Measurements from ENCODE around the gene ARHGAP44. TPM values are rescaled to one million over a fixed set of nuclear protein-coding genes. Genes with fewer than 3 reads are reported as not detected.

The ARHGAP44 gene
- total and polyA plus RNA-seq, 12 donors = 4.0 to 10.6 (median 8.4) TPM

DNA sequence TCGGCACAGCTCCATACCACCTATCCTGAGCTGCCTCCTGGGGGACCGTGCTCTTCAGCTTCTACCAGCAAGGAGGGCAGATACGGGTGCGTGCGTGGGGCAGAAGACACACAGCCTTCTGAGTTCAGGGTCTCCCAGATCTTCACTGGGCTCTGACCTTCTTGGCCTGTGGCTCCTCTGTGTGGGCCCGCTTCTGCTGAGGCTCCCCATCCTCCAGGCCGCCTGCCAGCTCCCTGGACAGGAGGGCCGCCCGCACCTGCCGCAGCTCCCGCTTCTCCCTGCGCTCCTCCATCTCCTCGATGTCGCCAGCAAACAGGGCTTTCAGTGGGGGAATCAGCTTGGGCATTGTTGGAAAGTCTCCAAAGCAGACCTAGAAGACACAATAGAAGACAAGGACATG, 203.4 kb downstream of the ARHGAP44 start:
- intact Hi-C loops (cut with DNase I) = loop anchor here in 2 of 10 donors (10.0 kb wide), 2 partner anchors 238 to 808 kb away; no protein-coding TSS in a partner anchor
- TF ChIP-seq, protein P1, sequence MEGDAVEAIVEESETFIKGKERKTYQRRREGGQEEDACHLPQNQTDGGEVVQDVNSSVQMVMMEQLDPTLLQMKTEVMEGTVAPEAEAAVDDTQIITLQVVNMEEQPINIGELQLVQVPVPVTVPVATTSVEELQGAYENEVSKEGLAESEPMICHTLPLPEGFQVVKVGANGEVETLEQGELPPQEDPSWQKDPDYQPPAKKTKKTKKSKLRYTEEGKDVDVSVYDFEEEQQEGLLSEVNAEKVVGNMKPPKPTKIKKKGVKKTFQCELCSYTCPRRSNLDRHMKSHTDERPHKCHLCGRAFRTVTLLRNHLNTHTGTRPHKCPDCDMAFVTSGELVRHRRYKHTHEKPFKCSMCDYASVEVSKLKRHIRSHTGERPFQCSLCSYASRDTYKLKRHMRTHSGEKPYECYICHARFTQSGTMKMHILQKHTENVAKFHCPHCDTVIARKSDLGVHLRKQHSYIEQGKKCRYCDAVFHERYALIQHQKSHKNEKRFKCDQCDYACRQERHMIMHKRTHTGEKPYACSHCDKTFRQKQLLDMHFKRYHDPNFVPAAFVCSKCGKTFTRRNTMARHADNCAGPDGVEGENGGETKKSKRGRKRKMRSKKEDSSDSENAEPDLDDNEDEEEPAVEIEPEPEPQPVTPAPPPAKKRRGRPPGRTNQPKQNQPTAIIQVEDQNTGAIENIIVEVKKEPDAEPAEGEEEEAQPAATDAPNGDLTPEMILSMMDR (IDR thresholded peaks at IDR 0.05) = no peak
- WGBS, 2 donors = 94 to 95% methylated on average over 14 of the region's 14 CpGs

DNA sequence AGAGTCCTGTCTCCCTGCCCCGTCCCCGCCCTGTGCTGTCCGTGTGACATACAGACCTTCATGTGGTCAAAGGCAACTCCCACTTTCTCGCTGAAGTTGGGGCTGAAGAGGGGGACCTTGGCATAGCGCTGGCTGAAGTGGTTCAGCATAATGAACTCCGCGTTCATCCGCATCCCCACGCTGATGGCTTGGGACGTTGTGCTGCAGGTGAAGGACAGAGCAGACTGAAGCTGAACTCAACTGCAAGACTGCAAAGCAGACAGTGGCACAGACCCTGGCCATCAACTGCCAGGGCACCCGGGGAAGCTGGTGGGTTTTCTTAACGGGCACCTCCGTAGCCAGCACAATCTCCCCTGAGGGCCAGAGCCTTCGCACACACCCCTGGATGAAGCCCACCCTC, 204.3 kb downstream of the ARHGAP44 start:
- WGBS, 2 donors = 93 to 94% methylated on average over 14 of the region's 14 CpGs
- Histone ChIP-seq H3K4me3 (no peak overlapping the region), H3K4me1 (peaks cover 0 to 18% (median 9%) of the 10 kb centered on the region in 9 donors), H3K36me3 (peaks cover 0 to 90% (median 70%) of the 10 kb centered on the region in 9 donors), H3K27me3 (no peaks in the 10 kb centered on the region), H3K27ac (no peak overlapping the region), H3K9me3 (no peaks in the 10 kb centered on the region)
- intact Hi-C loops (cut with DNase I) = loop anchor here in 2 of 10 donors (10.0 kb wide), 2 partner anchors 239 to 809 kb away; no protein-coding TSS in a partner anchor
- no peak for DNase-seq
- ATAC-seq = no peak
- TF ChIP-seq, protein P1 (IDR thresholded peaks at IDR 0.05) = no peak

More for the DNA sequence above, 203.4 kb downstream of the ARHGAP44 start:
- ATAC-seq = no peak
- no peak overlapping the region for H3K4me3 ChIP-seq
- peaks cover 0 to 81% (median 60%) of the 10 kb centered on the region in 9 donors for H3K36me3 ChIP-seq
- no peak overlapping the region for H3K27ac ChIP-seq
- peaks cover 0 to 26% (median 9%) of the 10 kb centered on the region in 9 donors for H3K4me1 ChIP-seq
- no peaks in the 10 kb centered on the region for H3K9me3 ChIP-seq
- no peak for DNase-seq
- no peaks in the 10 kb centered on the region for H3K27me3 ChIP-seq

DNA sequence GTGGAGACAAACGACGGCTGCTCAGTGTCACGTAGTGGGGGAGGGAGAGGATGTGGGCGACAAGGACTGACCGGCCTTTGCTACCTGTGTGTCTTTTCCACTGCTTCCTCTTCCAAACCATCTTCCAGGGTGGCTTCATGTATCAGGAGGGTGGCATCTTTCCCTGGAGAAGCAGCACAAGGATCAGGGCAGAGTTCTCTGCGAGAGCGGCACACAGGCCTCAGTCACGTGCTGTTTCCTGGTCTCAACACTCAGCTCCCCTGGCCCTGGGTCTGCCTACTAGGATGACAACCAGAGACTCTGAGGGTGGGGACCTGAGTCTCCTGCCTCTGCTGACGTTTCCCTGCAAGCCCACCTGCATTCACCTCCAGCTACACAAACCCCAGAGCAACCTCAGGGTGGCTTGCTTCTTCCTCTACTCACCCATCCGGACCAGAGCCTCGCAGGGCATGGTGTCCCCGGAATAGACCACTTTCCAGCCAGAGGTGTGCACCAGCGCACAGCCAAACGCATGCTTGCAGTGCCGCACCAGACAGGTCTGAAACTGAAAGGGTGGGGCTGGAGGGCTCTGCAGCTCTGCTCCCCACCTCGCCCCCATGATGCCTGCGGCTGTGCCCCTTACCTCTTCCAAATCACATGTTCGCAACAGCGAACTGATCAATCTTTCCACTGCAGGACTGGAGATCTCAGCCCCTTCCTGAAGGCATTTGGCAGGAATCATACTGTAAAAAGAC, 205.2 kb downstream of the ARHGAP44 start:
- H3K27me3 ChIP-seq = no peaks in the 10 kb centered on the region
- peaks cover 0 to 12% (median 5%) of the 10 kb centered on the region in 9 donors for H3K4me1 ChIP-seq
- intact Hi-C loops (cut with DNase I) = loop anchor here in 2 of 10 donors (10.0 kb wide), 2 partner anchors 240 to 810 kb away; no protein-coding TSS in a partner anchor
- TF ChIP-seq, protein P1 (IDR thresholded peaks at IDR 0.05) = no peak
- H3K36me3 ChIP-seq = peaks cover 0 to 99% (median 76%) of the 10 kb centered on the region in 9 donors
- WGBS, 2 donors = 87 to 89% methylated on average over 19 of the region's 19 CpGs
- DNase-seq = no peak
- H3K9me3 ChIP-seq = no peaks in the 10 kb centered on the region
- no peak overlapping the region for H3K4me3 ChIP-seq
- no peak overlapping the region for H3K27ac ChIP-seq
- ATAC-seq = no peak

DNA sequence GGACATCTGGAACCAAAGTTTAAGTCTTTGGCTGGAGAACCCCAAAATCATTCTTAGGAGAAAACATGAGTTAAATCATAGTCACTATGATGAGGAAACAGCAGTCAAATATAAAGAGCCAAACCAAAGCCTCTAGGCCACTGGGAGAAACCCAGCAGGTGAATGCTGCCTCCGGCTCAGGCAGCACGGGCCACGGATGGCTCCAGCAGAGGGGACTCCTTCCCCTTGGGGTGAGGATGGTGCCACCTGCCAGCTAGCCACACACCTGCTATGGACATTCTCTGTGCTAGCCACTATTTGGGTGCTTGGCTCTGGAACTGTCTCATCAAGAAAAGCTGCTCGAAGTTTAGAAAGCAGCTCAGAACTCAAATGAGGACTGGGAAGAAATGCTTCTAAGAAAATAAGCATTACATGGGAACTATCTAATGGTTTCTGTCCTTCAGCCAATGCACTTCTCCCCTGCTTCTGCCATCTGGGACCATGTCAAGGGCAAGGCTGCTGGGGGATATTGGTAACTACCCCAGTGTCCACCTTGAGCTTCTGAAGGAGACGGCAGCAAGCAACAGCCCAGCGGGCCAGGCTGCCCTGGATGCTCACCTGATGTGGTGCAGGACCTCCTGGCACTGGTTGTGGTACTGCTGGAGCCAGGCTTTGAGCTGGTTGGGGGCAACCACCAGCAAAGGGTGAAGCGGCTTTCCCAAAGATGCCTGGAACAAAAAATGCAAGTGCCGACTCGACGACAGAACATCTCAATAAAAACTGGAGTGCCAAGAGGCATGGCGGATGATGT, 206.0 kb downstream of the ARHGAP44 start:
- DNase-seq (no peak), ATAC-seq (no peak)
- TF ChIP-seq, protein P1 (IDR thresholded peaks at IDR 0.05) = no peak
- 86 to 94% methylated on average over 11 of the region's 11 CpGs for WGBS, 2 donors
- H3K4me1 ChIP-seq = peaks cover 0 to 4% (median 0%) of the 10 kb centered on the region in 9 donors
- H3K4me3 ChIP-seq = no peak overlapping the region
- intact Hi-C loops (cut with DNase I) = loop anchor here in 2 of 10 donors (10.0 kb wide), 2 partner anchors 240 to 810 kb away; no protein-coding TSS in a partner anchor
- peaks cover 3 to 100% (median 82%) of the 10 kb centered on the region in 9 donors for H3K36me3 ChIP-seq
- no peak overlapping the region for H3K27ac ChIP-seq
- no peaks in the 10 kb centered on the region for H3K9me3 ChIP-seq
- no peaks in the 10 kb centered on the region for H3K27me3 ChIP-seq

All from heart right ventricle (tissue), 16 donors.